ENCODE measurements around the gene CA5A.
"Not testable (repeated sequence)": the region's sequence is repeated elsewhere in the genome, so short reads cannot be mapped to it uniquely, and the experiment has no call there.

Gene CA5A

DNA sequence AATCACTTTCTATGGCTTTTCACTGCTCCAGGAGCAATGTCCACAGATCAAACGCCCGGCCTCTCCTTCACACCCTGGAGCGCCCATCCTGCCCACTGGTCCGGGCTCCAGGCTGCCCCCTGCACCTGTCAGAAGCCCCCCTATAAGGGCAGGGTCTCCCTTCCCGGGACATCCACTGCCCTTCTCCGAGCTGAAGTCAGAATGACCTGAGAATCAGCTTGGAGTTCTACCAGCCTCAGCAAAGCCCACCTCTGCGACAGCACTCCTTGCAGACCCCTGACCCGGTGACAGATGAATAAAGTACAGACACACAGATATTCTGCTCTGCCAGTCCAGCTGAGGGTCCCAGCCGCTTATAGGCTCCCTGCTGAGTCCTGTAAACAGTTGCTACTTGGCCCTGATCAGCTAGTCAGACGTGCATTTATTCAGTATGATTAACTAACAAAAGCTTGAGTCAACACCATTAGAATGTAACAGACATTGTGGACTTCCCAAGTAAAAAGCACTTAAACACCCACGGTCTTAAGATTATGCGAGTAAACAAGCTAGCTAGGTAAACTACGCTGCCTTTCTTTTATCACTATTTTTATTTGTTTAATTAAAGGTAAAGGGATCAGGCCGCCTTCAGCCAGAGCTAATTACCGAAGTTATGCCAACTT lies 71.9 kb downstream of the CA5A start:
- no peak for DNase-seq

DNA sequence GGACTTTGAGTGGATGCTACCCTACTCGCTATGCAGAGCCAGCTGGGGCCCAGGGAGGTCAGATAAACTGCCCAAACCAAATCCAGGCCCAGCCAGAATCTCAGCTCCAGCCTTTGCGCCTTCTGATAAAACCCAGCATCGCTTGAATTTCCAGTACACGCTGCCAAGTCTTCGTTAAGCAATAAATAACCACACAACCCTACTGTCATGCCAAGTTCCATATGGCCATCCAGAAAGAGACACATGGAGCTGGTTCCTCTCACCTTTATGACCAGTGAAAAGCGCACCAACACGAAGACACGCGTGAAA lies 73.0 kb downstream of the CA5A start:
- DNase-seq = not testable (repeated sequence)

DNA sequence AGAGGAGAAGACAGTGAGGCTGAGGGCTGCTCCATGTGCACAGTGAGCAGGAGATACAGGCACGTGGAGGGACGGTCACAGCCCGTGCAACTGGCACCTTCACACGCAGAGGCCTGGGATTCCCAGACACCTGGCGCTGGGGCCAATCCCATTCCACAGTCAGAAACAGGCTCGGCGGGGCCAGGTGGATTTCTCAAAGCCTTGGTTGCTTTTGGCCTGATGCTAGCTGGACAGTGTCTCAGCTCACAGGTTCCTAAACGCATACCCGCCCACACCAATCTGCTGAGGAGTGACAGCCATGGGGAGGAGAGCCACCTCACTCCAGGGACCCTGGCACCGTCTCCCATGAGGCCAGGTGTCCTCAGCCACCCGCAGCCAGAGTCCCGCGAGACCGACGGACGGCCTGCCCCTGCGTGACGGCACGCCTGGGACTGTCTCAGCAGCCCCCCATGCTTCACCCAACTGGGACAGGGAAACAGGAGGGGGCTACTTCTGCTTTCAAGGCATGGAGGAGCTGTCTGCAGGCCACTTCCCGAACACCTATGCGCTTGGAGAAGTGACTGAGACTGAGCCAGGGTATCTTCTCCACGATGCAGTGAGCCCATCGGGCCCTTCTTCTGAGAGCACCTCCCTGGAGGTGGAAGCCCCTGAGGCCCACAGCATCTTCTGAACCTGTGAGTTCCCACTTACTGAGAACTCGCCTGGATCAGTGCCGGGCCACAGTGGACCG lies 73.6 kb downstream of the CA5A start:
- not testable (repeated sequence) for DNase-seq

DNA sequence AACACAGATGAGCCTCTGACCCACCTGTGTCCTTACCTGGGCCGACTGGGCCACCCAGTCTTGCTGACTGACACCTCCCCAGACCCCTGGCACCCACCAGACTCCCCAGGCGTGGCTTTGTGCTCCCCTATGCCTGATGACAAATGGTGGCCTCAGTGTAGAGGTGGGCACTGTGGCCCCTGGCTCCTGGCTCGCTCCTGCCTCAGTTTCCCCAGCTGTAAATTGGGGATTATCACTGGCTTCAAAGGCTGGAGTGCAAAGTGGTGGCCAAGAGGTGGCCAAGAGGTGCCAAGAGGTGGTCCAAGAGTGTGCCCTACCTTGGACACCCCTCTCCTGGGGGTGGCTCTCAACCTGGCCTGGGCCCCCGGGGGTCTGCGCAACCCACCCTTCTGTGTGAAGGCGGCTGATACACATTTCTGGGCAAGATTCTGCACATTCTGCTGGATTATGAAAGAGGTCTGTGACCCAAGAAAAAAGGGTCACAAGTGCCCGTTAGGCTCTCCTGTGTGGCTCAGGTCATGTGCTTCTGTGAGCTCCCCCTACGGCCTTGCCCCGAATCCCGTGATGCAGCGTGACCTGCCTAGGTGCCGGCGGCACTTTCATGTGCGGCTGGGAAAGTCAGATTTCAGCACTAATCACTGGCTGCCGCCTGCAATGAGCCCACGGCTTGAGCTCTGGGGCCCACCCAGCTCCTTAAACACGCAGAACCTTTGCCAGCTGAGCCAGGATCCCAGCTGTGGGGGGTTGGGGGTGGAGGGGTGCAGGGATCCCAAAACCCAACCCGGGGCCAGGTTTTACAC lies 74.8 kb downstream of the CA5A start:
- DNase-seq = not testable (repeated sequence)

DNA sequence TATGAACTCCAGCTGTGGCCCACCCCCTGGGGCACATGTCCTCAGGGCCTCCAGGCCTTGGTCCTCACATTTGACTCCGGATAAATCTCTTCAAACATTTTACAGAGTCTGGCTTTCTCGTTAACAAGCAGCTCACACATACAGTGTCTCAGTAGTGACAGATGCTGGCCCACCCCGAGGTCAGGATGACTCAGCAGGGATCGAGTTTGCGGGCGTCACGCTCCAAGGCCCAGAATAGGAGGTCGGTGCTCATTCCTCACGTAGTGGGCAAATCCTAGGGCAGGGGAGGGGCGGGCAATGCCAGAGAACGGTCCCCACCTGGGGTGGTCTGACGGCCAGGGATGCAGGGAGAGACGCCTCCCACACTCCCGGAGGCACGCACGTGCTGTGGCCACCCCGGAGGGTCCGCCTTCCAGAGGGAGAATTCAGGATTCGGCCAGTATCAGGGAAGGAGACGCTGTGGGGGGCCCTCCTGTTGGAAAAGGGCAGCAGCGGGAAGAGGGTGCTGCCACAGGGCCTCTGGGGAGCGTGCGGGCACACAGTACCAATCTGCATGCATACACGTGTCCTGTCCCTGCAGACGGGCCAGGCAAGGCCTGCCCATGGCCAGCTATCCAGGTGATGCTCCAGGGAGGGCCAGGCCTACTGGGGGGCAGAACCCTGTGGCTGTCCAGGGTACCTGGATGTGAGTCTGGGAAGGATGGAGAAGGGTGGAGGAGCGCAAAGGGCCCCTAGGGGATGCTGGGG lies 75.6 kb downstream of the CA5A start:
- DNase-seq = no peak

DNA sequence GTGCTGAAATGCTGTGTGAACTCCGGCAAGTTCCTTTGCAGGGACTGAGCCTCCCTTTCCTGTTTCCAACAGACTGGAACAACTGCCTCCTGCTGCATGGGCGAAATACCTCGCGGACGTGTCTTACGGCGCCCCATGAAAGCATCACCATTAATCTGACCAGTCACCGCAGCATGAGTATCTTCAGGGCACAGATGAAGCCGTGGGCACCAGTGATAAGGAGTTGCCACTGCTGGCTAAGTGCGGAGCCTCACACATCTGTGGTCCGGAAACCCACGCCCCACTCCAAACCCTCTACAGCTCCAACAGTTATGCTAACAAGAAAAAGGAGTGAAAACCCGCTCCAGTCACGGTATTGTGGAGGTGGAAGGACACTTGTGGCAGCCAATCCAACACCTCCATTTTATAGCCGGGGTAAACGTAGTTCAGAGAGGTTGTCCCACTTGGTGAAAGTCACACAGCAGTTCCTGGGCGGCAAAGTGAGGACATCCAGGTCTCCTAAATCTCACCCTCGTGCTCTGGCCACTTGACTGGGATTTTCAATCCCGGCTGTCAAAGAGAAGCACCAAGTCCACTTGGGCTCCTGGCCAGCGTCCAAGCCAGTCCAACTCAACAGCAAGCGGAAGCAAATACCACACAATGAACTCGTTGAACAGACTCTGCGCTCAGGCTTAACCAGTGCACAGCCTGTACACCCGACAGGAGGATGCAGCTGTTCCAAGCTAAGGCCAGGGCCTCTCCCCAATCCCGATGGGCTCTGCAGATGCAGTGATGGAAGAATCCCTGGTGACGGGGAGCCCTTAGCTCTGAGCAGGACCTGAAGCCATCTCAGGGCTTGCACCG lies 78.0 kb downstream of the CA5A start:
- DNase-seq = not testable (repeated sequence)

DNA sequence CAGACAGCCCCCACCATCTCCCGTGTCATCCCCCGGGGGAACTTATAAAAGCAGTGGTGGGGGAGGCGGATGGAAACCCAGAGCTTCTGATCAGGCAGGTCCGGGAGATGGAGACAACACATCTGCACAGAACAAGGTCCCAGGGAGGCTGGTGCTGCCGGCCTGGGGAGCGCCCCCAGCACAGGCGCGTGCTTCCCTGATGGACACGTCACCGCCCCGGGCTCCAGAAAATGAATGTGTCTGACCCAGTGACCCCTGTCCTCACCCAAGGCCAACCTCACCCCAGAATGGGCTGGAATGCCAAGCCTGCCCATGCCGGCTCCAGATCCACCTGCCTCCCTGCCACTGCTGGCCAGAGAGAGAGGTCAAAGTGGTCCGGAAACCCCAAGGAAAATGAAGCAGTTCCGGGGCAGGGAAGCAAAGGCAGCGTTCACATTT lies 79.5 kb downstream of the CA5A start:
- DNase-seq = no peak

DNA sequence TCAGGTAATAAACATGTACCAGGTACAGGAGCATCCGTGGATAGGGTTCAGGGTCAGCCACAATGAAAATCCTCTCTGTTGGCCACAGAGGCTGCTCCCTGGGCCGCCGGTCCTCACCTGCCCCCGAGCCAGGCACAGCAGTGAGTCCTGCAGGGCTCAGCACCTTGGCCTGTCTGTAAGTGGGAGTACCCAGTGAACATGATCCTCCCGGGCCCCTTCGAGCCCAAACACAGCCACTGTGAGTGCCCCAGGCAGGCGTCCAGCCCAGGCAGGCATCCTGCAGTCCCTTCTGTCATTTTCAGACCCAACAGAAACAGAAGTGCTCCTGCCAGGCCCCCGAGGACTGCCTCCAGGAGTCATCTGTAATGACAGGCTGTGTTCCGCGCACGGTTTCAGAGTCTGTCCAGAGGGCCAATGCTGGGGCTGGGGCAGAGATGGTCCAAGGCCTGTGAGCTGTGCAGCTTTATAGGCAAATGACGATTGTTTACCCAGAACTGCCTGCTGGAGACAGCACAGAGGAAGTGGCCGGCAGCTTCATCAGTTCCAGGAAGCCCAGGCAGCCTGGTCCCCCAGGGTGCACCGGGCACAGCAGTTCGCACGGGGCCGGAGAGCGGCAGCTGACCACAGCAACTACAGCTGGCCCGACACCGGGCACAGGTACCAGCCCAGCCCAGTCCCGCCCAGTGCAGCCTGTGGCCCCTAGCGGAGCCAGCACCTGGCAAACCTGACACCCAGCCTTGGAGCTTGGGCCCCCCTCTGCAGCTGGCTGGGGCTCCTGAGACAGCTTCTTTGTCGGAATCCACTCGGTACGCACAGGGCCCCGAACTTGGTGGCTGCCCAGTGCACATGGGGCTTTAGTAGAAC lies 80.2 kb downstream of the CA5A start:
- peak; percentile 60 for DNase-seq

DNA sequence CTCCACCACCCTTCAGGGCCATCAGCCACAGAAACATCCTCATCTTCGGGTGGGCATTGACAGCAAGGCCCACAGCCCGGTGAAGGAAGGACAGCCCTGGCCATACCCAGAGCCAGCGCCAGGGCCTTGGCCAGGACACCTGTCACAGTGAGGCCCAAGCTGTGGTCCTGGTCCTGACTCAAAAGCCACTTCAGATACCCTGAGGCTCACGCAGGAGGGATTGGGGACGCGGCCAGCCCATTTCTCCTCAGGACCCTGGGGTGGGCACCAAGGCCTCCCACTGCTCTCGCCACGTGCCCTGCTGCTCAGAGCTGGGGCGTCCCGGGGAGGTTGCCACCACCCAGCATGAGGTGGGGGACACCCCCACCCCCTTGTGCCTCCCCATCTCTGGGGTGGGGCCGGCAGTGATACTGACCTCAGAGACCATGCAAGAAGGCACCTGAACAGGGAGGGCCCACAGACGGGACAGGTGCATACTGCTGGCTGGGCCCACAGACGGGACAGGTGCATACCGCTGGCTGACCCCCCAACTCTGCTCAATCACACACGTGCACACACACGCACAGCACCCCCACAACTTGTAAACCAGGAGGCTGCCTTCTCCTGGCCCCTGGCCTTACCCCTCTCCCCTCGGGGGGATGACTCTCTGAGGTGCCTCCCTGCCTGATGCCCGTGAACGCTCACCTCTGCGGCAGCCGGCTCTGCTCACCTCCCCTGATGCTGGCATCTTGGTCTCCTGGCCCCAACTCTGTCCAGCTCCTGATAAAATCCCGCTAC lies 81.2 kb downstream of the CA5A start:
- no peak for DNase-seq

DNA sequence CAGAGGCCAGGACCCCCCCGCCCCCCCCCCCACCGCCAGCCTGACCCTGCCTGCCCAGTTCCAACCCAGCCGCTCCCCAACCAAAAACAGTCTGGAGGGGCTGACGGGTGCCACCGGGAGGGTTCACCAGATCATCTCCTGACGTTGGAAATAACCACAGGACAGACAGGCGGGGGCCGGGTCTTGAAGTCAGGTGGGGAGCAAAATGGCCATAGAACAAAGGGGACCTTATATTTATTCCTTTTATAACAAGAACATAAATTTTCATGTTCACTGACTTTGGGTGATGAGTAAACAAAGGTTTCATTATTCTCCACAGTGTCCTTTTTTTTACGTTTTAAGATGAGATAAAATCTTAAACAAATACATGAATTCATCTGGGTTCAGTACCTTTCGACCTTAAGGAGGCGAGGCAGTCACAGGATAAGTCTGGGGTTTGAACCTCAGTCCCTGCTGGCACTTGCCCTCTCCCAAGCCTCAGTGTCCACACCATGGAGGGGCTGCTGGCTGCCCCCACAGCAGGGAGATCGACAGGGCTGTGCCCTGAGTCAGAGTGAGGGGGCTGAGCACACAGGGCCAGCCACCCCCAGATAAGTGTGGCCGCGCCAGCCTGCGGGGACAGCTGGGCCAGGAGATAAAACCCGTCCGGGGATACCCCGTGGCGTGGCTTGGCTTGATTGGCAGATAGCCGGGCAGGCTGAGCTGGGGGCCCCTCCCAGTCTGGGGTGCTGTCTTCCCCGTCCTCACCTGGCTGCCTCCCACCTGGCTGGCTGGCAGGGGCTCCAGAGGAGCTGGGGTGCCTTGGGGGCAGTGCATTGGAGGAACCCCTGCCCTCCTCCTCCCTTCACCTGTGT lies 82.0 kb downstream of the CA5A start:
- no peak for DNase-seq

DNA sequence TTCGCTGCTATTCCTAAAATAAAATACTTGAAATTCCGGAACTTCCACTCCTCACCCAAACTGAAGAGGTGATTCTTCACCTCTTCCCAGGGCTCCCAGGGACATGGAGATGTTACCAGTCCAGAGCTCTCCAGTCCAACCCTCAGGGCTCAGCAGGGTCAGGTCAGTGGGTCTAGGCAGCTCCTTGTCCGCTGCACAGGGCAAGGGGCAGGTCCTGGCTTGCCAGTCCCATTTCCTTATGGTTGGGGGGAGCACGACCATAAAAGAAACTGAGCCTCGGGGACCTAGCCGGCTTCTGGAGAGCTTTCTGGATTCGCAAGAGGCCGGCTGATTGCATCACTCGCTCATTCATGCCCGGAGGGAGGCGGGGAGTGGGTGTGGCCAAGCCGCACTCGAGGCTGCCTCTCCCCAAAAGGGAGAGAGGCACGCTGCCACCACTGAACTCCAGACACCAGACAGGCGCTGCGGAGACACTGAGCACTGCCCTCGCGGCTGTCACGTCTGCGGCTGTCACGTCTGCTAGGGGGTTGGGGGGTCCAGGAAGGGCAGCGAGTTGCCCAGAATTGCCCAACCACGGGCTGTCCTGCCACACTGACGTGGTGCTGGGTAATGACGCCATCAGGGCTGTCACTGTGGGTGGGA lies 82.8 kb downstream of the CA5A start:
- DNase-seq = peak; percentile 95

DNA sequence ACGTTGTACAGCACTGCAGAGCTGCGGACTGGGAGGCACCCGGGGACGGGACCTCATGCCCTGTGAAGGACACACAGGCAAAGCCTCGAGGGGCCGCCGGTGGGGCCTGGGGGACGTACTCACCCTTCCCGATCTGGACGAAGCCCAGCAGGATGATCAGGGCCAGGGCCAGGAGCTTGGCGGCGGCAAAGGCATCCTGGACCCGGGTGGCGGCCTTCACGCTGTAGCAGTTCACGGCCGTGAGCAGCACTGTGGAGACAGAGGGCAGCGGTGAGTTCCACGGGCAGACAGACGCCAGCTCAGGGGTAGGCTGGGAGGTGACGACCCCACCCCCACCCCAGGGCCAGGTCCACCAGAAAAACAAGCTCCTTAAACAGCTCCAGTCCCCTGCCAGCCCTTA lies 84.7 kb downstream of the CA5A start:
- DNase-seq = no peak

DNA sequence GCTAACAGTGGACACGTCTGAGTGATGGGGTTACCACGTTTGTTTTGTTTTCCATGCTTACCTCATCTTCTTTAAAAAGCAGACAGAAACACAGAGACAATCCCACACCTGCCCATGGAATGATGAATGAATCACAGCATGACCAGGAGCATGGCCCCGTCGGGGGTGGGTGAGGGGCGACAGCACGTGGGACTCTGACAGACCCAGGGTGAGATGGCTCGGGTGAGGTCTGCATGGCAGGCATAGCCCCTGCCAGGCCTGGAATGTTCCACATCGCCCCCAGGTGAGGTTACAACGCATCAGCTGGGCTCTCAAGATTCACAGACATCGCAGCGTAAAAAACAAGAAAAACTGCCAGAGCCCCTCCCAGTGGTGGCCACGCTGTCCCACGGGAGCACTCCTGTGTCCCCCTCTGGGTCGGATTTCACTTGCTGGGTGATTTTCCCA lies 85.2 kb downstream of the CA5A start:
- DNase-seq = no peak

DNA sequence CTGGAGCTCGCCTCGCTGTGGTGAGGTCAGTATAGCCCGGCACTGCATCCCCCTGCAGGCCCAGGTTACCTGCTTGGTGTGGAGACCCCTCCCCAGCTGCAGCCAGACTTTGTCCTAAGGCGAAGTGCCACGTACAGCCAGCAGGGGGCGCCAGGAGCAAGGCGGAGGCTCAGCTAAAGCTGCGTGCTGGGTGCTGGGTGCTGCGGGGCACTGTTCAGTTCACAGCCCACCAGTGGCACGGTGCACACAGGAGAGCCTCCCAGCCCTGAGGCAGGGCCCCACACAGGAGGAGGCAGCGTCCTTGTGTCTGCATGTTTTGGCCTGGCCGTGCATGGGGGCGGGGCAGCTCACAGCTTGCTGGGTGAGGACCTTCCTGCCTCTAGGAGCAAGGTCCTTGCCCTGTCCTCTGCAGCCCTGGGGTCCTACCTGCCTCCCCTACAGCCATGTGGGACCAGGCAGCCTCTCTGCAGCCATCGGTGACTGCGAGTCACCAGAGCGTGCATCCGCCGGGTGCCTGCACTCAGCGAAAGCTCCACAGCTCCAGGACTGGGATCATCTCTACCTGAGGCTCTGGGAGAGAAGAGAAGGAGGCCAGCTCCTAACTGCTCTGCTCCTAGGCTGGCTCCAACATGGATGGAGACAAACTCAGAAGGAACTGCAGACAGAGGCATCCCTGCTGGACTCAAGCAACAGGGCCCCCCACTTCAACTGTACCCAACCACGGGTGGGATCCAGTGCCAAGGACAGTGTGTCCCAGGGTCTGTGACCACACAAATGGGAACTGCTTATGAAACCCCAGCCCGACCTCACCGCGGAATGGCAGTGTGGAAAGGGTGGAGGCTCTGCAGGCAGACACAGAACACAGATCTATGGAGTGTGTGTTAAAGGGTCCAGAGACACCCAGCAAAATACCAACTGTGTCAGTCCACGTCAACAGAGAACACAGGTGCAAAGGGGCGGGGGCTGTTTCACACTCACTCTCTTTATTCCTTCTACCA lies 86.0 kb downstream of the CA5A start:
- DNase-seq = peak; percentile 80

DNA sequence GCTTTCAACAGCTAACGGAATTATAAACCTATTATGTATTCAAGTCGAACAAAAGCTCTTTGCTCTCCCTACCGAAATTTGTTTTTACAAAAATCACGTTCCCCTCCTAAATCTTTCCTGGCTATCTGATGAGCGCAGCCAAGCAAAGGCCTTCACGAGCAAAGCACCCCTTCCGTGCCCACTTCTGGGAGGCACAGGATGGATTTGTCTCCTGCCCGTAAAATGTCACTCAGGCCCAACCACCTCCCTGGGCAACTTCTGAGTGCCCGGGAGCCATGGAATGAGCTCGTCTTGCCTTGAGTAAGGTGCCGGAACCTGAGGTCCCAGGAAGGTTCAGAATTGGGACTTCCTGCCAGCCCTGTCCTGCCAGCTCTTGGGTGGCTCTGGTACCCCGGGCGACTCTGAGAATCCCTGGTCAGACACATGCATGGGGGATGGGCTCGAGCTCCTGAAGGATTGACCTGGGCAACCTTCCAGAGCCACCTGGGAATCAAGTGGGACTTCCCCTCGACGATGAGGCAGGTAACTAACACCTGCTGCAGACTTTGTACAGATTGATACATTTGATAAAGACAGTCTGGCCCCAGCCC lies 86.8 kb downstream of the CA5A start:
- no peak for DNase-seq

DNA sequence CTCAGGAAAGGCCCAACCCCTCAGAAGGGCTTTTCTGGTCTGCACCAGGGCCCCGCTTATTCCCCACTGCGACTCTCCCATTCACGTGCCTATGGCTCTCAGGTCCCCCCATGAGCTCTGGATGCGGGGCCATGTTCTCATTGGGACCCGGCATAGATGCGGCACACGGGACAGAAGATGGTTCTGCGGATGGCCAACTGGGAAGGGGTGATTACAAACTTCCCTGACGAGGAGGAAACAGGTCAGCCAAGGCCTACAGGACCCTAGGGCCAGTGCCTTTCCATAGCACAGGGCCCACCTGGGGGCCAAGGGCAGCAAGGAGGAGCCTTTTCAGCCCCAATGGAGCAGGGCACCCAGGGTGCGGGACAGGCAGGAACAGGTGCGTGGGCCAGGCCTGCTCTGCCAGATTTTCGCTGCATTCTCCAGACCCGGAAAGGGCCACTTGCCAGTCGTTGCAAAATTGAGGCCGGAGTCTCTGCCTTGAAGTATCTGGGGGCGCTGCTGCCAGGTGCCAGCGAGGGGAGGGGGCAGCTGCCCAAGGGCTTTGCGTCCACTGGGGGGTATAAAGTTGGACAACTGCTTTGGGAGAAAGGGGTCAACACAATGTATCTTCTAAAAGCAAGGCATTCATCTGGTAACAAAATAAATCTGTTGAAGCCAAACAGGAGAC lies 87.5 kb downstream of the CA5A start:
- no peak for DNase-seq

Data from activated CD4-positive, alpha-beta T cell treated with anti-CD3 and anti-CD28 coated beads, Interleukin-2, Interleukin-6, amounts not matched to agents 100 ng/mL and 50 ng/mL, durations not matched to agents 16 hours and 8 hours (primary cell).